Limb (tissue), 2 donors: ENCODE measurements around the gene CAPN14.

Source experiments
- DNase-seq, 2 donors: peaks; one replicate each; pipeline ENCODE4 v3.0.0-alpha.2; 2016; ENCODE audit errors: extremely low spot score in 2 of 2

Gene CAPN14

DNA sequence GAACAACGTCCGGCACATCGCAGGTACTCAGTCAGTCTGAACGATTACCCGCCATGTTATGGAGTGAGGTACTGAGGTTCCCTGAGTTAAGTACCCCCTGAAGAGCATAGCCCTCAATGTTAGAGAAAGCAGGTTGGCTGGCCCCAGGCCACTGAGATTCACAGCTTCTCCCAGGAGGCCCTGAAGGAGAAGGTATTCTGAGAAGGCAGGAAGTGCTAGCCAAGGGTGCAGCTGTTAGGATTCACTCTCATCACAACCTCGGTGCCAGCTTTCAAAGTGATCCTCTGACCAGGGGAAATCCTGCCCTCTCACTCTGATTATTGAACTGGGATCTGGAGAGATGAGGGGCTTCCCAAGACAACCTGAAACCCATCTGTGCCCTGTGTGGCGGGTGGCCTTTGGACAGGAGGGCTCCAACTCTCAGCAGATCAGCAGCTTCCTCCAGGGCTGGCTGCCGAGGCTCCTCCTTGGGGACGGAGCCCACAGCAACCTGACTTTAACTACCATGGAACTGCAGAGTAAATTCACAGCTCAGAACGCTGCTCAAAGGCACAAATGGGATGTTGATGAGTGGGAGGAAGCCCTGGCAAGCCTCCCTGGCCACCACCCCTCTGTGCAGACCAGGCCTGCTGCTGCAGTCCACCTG, 24.4 kb upstream of the CAPN14 start:
- no peak for DNase-seq

GRCh38 chr2:31240381-31241365, 23.4 kb upstream of the CAPN14 start:
- no peak for DNase-seq

- no peak for DNase-seq
These were observed 22.4 kb upstream of the CAPN14 start for GRCh38 chr2:31239593-31240177.

DNA sequence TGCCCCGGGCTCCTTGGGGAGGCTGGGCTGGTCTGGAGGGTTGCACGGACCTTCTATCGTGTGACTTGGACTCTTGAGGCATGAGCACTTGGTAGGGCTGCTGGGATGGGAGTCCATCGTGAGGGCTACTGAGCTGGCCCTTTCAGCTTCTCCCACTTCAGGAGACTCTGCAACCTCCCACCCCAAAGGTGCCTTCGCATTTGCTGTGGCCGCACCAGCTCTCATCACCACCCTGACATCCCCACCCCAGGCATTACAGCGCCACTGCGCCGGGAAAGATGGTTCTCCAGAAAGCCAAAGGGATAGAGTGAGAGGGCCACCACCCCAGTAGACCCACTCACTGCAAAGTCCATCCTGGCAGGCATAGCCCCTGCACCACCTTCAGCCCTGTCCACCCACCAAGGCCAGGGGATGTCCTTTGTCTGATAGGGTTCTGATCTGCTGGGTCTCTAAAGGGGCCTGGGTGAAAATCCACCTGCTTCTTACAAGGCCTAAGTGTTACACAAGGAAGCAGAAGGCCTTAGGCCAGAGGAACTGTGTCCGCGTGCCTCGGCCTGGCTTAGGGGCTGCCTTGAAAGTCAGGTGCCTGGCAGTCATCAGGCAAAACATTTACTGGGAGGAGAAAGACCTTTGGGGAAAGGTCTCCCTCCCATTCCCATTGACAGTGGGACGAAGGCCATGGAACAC, 21.7 kb upstream of the CAPN14 start:
- DNase-seq: no peak

- DNase-seq: no peak
These were observed 21.0 kb upstream of the CAPN14 start for GRCh38 chr2:31238126-31238905.

DNA sequence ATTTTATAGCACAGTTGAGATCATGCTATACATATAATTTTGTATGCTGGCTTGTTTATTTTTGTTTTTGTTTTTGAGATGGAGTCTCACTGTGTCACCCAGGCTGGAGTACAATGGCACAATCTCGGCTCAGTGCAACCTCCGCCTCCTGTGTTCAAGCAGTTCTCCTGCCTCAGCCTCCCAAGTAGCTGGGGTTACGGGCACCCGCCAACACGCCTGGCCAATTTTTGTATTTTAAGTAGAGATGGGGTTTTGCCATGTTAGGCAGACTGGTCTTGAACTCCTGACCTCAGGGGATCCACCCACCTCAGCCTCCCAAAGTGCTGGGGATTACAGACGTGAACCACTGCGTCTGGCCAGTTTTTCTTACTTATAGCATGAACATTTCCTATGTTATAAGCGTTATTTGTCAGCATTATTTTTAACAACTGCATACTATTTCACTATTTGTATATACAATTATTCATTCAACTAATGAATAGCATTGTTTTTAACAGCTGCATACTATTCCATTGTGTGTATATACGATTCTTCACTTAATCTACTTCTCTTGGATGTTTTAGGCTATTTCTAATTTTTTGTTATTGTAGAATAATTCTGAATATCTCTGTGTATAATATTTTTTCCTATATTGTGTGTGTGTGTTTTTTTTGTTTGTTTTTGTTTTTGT, 20.2 kb upstream of the CAPN14 start:
- DNase-seq: no peak

DNA sequence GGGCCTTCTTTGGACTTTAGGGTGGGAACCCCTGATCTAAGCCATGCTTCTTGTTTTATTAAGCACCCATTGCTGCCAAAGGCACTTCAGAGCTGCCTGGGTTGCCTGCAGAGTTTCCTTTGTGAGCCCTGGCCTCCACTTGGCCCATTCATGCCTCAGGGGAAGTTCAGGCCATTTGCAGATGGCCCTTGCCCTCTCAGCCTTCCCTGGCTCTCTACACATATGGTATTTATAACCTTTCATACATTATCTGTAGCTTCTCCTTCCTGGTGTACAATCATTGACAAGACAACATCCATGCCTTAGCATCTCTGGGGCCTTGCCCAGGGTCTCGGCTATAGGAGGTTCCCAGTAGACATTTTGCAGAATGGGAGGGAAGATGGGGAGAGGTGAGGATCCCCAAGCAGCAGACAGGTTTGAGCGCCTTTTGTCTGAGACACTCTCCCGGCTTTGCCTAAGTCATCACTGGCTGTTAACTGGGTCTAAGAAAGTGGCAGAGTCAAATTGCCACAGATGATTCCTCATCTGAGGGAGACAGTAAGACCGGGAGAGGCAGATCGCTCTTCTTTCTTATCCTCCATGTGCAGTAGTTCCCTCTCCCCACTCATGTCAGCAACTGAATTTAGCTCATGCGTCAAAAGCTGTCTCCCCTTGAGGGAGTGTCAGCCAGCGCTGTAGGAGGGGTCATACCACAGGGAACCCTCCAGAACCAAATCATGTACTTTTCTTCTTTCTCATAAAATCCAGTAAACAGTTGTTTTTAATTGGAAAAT, 19.3 kb upstream of the CAPN14 start:
- DNase-seq: no peak

DNA sequence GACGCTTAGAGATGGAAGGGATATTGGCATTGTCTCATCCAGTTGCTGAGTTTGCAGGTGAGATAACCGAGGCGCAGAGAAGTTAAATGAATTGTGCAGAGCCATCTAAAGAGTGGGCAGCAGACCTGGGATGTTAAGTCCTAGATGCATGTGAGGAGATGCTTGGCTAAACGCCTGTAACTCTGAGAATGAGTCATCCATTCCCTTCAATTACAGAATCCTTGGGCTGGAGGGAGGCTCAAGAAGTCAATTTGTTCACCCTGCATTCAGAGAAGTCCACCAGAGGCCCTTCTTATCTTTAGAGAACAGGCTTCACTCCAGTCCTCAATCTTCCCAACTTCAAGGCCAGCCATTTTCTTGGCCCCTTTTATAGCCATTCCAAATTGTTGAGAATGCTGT, 18.2 kb upstream of the CAPN14 start:
- DNase-seq: no peak

GRCh38 chr2:31234683-31235503, 17.6 kb upstream of the CAPN14 start:
- no peak for DNase-seq

DNA sequence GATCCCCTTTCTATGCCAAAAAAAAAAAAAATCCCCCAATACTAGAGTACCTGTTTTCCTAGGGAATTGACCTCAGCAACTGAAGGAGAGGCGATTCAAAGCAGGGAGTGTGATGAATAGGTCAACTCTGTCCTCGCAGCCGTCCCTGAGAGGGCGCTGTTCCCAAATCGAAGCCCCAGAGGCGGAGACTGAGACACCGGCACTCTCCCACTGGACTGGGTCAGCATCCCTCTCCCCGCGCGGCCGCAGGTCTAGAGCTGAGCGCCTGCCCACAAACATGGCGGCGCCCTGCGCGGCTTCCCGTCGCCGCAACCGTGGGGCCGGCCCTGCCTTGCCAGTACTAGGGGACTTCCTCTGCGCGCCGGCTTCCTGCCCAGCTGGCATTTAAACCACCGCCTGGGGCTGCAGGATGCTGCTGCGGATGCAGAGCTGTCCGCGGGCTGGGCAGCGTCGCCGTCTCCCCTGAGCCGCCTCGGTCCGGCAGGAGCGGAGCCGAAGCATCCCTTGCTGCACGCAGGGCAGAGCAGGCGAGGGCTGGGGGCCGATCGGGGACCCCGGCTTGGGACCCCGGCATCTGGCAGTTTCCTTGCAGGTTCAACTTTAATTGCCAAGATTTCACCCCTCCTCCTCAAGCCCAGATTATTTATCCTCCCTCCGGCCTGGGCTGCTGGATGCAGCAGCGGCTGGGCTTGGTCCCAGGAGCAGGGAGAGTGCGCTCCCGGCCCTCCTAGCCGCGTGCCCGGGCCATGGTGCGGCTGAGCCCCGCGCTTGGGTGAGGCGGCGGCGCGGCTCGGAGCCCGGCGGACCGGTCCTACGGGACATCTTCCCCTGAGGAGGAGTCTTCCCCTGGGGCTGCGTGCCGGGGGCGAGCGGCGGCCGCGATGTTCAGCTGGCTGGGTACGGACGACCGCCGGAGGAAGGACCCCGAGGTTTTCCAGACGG, 16.7 kb upstream of the CAPN14 start, which contains the start of gene EHD3:
TSS of gene EHD3 (plus strand) at position 412 of the 942 bp plus-strand sequence. CDS start at position 882, 470 bp downstream.
- DNase-seq: peak; percentile 82 to 91

DNA sequence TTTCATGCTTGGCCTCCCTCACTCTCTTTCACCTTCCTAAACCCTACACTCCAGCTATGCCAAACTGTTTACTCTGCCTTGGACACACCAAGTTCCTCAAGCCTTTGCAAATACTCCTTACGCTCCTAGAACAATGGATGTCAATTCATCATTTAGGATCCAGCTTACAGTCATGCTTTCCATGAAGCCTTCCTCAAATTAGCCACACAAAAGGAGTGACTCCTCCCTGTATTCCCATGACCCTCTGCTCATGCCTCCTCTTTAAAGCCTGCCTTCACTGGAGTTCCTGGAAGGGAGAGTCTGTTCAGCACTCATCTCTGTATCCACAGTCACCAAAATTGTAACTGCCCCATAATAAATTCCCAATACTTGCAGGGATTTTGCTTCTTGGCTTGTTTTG, 15.9 kb upstream of the CAPN14 start:
- no peak for DNase-seq

- no peak for DNase-seq
These were observed 15.3 kb upstream of the CAPN14 start for GRCh38 chr2:31232586-31232985.

GRCh38 chr2:31231571-31232302, 14.4 kb upstream of the CAPN14 start:
- DNase-seq: no peak

DNA sequence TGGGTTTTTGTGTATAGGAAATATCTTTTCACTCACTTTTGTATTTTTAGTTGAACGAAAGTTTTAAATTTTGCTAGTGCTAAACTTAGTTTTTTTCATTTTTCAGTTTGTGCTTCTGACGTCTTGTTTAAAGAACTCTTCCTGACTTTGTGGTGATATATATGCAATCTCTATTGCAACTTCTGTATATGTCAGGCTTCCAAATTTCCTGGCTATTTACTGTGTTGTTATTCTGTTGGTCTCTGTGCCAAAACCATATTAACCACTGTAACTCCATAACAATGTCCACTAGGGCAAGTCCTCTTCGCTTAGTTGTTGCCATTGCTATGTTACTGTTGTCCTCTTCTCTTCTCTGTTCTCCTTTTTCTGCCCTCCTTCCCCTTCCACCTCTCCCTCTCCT, 13.4 kb upstream of the CAPN14 start:
- DNase-seq: no peak

DNA sequence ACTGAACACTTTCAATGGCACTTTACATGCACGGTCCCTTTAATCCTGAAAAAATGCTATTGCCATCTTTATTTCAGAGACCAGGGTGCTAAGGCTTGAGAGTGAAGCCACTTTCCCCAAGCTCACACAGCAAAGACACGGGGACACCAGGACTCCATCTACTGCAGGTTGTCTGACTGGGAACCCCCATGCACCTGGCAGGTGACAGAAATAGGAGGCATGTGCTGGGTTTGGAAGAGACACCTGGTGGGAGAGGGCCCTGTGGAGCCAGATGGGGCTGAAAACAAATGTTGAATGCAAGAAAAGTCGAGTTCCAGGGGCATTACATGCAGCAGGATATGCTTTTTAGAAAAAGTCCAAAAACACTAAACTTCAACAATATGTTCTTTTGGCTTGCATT, 11.4 kb upstream of the CAPN14 start:
- DNase-seq: no peak

DNA sequence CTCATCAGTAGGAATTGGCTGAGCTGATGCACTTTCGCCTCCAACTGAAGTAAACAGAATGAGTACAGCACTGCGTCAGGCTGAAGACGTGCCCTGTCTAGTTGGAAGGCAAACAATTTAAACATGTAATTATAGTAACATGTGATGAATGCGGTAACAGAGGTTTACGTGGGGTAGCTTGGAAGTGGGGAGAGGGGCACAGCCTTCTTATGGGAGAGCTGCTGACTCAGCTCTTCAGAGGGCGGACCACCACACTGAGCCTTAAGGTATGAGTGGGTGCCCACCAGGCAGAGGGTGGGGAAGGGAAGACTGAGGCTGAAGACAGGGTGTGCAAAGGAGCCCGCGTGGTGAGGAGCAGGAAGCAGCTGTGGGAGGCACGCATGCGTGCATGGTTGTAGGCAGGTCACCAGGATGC, 10.4 kb upstream of the CAPN14 start:
- no peak for DNase-seq

DNA sequence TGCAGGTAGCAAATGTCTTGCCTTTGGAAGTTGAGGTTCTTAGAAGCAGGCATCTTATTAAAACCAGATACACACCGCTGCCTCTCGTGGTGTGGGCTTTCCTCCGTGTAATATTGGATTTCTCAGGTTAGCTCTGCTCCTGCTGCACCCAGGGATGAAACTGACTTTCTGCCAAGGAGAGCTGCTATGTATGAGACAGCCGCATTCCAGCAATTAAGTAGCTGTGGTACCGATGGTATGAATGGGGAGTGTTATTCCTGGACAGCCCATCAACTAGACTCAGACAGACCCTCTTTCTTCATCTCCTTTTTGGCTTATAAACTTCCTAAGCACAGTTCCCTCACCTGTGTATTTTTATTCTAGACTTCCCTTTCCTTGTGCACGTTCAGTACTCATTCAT, 9.8 kb upstream of the CAPN14 start:
- no peak for DNase-seq
